ENCODE data around the gene DCHS2.

DCHS2 gene

GRCh38 chr4:154390324-154390723 is 101.3 kb downstream of the DCHS2 start:
- DNase-seq (ENCODE audit: low spot score), result no peak

DNA sequence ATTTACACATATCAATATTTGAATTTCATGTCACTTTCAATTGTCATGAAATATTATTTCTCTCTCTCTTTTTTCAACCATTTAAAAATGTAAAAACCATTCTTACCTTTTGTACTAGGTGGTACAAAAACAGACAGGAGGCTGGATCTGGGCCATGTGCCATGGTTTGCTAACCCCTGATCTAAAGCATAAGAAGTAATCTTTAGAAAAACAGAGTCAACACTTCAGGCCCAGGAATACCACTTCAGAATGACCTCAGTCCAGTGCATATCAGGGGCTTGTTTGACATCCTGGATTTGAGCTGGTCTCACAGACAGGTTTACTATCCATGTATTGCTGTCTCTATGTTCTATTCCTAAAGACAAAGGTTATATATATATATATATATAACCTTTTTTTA is 102.5 kb downstream of the DCHS2 start:
- no peak for DNase-seq (ENCODE audit: low spot score)

GRCh38 chr4:154384012-154384411 is 107.6 kb downstream of the DCHS2 start:
- DNase-seq (ENCODE audit: low spot score), result no peak

GRCh38 chr4:154376486-154376885 is 115.1 kb downstream of the DCHS2 start:
- no peak for DNase-seq (ENCODE audit: low spot score)

GRCh38 chr4:154368060-154368459 is 123.5 kb downstream of the DCHS2 start:
- DNase-seq (ENCODE audit: low spot score), result no peak

DNA sequence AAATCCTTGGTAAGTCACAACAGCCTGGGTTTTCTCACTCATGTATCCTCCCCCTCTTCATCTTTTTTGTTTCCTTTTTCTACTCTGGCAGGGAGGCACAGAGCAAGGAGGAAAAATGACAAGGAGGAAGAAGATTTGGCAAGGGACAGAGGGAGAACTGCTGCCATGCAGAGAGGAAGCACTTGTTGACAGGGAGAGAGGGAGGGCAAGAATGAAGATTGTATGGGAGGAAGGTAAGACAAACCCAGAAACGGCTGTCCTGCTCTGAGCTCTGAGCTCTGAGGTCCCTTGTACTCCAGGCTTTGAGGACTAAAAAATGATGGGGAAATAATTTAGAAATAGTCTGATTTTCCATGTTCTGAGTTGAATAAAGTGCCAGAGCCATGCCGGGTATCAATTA is 123.9 kb downstream of the DCHS2 start:
- no peak for DNase-seq (ENCODE audit: low spot score)

GRCh38 chr4:154366956-154367355 is 124.6 kb downstream of the DCHS2 start:
- DNase-seq (ENCODE audit: low spot score), result no peak

GRCh38 chr4:154364066-154364845 is 127.3 kb downstream of the DCHS2 start:
- no peak for DNase-seq (ENCODE audit: low spot score)

- DNase-seq (ENCODE audit: low spot score), result no peak
Observed at GRCh38 chr4:154361450-154361849, 130.1 kb downstream of the DCHS2 start.

DNA sequence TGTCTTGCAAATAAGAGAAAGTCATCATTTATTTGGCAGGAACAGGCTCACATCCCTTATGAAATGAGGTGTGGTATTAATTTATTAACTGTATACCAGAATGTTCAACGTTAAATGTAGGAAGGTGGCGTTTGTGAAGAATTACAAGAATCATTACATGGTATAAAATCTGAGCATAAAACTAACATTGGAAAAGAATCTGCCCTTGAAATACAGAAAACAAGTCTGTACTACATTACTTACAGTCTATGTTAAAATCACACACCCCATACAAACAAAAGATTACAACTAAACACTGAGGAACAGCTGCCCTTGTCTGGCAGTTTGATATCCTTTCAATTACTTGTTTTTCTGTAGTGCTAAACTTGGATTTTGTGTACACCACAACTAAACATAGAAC is 131.1 kb downstream of the DCHS2 start:
- no peak for DNase-seq (ENCODE audit: low spot score)

DNA sequence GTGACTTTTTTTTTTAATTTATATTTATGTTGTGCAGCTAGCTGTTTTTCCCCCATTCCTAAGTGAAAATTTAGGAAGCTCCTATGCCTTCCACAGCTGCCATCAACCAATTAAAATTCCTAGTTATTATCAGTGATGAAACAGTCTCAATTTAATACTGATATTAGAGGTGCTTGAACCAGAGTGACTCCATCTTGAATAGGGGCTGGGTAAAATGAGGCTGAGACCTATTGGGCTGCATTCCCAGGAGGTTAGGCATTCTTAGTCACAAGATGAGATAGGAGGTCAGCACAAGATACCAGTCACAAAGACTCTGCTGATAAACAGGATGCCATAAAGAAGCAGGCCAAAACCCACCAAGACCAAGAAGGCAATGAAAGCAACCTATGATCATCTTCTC is 136.7 kb downstream of the DCHS2 start:
- DNase-seq (ENCODE audit: low spot score), result no peak

DNA sequence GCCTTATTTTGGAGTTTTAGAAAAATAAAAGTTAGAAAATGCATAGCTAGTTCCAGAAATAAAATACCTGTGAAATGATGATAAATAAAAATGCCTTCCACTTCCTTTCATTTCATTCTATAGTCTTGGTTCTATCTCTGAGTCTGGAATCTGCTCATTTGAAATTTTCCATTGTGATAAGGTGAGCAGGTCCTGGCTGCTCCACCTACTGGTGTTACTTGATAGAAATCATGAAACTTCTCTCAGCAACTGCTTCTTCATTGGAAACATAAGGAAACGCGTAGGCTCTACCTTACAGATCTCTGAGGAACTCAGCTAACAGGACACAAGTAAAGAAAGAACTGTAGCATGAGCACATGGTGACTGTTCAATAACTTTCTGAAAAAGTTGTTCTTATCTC is 141.8 kb downstream of the DCHS2 start:
- DNase-seq (ENCODE audit: low spot score), result peak; percentile 22

GRCh38 chr4:154348657-154349056 is 142.9 kb downstream of the DCHS2 start:
- DNase-seq (ENCODE audit: low spot score), result no peak

DNA sequence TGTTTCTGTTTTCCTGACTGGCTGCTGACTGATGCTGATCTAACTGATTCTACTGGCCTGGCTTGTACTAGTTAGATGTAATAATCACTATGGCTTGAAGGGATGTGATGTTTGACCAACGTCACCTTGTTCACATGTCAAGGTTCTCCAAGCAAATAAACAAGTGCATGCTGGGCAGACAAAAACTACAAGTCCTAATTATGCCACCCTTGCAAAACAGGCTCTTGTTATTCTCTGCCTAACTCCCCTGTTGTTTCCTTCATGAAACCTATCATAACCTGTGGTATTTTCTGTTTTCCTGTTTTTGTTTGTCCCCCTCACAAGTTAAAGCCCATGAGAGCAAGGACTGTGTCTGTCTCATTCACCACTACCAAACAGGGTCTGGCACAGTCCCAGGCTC is 146.2 kb downstream of the DCHS2 start:
- no peak for DNase-seq (ENCODE audit: low spot score)

DNA sequence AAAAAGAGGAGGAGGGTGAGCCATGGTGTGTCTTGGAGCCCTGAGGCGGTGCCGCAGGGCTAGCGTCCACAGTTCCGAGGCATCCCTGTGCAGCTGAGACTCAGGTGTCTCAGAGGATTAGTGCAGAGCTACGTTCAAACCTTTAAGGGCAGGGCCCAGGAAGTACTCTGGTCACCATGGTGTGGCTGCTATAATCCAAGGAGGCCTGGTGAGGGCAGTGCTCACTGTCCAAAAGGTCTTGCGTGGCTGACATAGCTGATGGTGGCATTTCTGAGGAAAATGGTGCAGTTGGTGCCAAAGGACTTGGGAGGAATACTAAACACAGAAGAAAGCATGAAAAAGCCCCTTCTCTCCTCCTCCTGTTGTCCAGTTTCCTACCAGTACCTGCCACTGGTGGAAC is 146.9 kb downstream of the DCHS2 start:
- DNase-seq (ENCODE audit: low spot score), result peak; percentile 12

- no peak for DNase-seq (ENCODE audit: low spot score)
Observed at GRCh38 chr4:154343651-154344050, 147.9 kb downstream of the DCHS2 start.

DNA sequence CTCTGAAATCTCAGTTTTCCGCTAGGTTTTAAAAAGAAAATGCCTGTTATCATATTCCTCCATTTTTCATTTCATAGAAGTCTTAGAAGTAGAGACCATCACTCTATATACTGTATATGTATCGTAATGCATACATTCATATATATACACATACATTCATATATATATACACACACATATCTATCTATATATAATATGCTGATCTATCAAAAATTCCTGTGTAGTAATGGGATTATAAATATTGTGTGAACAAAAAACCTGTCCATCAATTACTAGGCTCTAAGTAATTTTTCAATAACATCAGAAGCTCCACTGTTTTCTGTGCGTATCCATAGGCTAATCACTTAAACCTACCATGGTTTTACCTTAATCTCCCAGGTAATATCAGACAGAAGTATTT is 150.2 kb downstream of the DCHS2 start:
- DNase-seq (ENCODE audit: low spot score), result no peak

- DNase-seq (ENCODE audit: low spot score), result no peak
Observed at GRCh38 chr4:154335588-154335987, 156.0 kb downstream of the DCHS2 start.

DNA sequence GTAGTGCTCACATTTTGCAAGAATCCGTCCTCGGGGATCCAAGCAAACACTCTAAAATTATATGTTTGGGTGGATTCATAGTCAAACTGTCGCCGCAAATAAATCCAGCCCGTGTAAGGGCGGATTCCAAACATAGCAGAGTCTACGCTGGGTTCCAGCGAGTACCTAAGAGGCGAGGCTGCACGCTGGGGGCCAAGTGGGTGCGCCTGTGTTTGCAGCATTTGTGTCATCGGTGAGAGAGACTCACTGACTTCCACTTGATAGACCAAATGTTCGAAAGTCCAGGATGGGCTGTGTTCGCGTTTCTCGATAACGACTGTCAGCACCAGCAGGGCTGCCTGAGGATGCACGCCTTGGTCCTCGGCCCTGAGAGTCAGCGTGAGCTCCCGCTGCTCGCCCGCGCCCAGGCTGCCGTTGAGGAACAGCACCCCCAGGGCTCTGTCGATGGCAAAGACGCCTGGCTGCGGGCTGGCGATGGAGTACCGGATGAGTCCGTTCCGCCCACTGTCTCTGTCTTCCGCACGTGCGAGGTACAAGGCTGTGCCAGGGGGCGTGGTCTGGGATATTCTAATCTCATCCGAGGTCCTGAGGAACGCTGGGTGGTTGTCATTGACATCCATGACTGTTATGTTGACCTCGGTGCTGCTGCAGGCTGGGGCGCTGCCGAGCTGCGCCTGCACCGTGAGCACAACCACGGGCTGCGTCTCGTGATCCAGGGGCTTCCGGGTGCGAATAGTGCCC is 158.7 kb downstream of the DCHS2 start:
- no peak for DNase-seq (ENCODE audit: low spot score)

- DNase-seq (ENCODE audit: low spot score), result no peak
Observed at GRCh38 chr4:154329939-154330338, 161.7 kb downstream of the DCHS2 start.

DNA sequence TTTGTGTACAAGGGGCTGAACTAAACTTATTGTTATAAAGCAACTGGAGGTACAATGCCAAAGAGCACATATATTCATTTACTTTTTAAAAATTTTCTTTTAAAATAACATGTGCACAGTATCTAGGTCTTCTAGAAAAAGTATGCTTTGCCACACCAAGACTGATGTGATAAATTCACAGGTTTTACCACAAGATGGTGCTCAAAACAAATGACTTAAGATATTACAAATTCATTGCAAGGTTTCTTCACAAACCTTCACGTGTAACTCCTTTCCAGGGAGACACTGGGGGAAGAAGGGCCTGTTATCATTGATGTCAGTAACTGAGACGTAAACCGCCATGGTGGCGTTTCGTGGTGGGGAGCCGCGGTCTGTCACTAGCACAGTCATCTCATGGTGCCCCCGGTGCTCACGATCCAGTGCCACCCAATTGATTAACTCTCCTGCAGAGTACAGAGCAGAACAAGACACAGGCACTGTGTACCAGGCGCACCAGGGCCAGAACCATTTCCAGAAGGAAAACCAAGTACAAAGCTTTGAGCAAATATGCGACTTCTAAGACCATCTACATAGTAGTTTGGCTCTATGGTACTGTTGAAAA is 162.2 kb downstream of the DCHS2 start:
- peak; percentile 15 for DNase-seq (ENCODE audit: low spot score)

GRCh38 chr4:154328030-154328429 is 163.6 kb downstream of the DCHS2 start:
- DNase-seq (ENCODE audit: low spot score), result no peak

GRCh38 chr4:154320521-154320920 is 171.1 kb downstream of the DCHS2 start:
- no peak for DNase-seq (ENCODE audit: low spot score)
